GM12878 (cell line): ENCODE measurements around the gene EFCAB11. TPM values are rescaled to one million over a fixed set of nuclear protein-coding genes. Genes with fewer than 3 reads are reported as not detected.

Experiments used
- ATAC-seq: fragments of 200-7000 bp; cut with Tn5 transposase; 3 replicates; pipeline ENCODE4 v1.9.1; 2020; ENCODE audit warnings: mild to moderate bottlenecking, moderate library complexity
- BruUV-seq: library from RNA; stranded (reverse); fragments of 400-500 nt; replicated peaks from 2 replicates; lab custom pipeline; 2021; lab: Mats Ljungman, UMichigan
- CTCF ChIA-PET: fragments of 300-600 bp; sonication (Branson Sonifier 250); formaldehyde crosslinking; extraction: SDS; loops from one replicate; lab custom pipeline; 2021; ENCODE audit warnings: inconsistent platforms; lab: Yijun Ruan, JAX
- POLR2A ChIA-PET: fragments of 350-600 bp; formaldehyde crosslinking; extraction: SDS; loops from one replicate; lab custom pipeline; 2021; ENCODE audit warnings: inconsistent platforms; lab: Charles Lee
- RAD21 ChIA-PET: fragments of 300-600 bp; sonication (Branson Sonifier 250); formaldehyde crosslinking; loops from one replicate; lab custom pipeline; 2023; ENCODE audit warnings: antibody characterized with exemption; ENCODE audit not compliant: unreplicated experiment; lab: Charles Lee
- SMC1A ChIA-PET: fragments of 300-600 bp; sonication (Branson Sonifier 250); formaldehyde crosslinking; loops from one replicate; lab custom pipeline; 2023; ENCODE audit not compliant: unreplicated experiment, uncharacterized antibody; lab: Charles Lee
- DNase-seq: peaks from one replicate; pipeline ENCODE4 v3.0.0-alpha.2; 2011; ENCODE audit warnings: low read depth, low spot score
- FAIRE-seq: peaks from 3 replicates; lab custom pipeline; 2011; peaks lifted over from hg19 to GRCh38; lab: Jason Lieb, UNC
- H2AFZ ChIP-seq: 2 replicates; pipeline ENCODE4 v1.6.0; 2011; ENCODE audit warnings: low read depth, low read length, control low read depth; ENCODE audit not compliant: control insufficient read depth
- H3K27ac ChIP-seq: 2 replicates; pipeline ENCODE4 v1.5.1; 2011; ENCODE audit warnings: control low read depth; ENCODE audit not compliant: control insufficient read depth, insufficient read depth
- H3K27me3 ChIP-seq, 2 experiments: replicated peaks in 1 of 2; 2 replicates each; pipeline versions ENCODE4 v1.6.0 to v1.6.1; 2011; ENCODE audit warnings: low read length in 1 of 2; ENCODE audit not compliant: control insufficient read depth in 2 of 2, insufficient read depth in 2 of 2
- H3K36me3 ChIP-seq, 2 experiments: 2 replicates each; pipeline ENCODE4 v1.5.1; 2011; ENCODE audit warnings: low read length in 1 of 2; ENCODE audit not compliant: control insufficient read depth in 2 of 2, insufficient read depth in 2 of 2
- H3K4me1 ChIP-seq: 2 replicates; pipeline ENCODE4 v1.6.1; 2011; ENCODE audit warnings: mild to moderate bottlenecking, low read length, moderate library complexity, mixed read lengths; ENCODE audit not compliant: control insufficient read depth, insufficient read depth
- H3K4me2 ChIP-seq: 2 replicates; pipeline ENCODE4 v1.6.0; 2011; ENCODE audit warnings: control low read depth; ENCODE audit not compliant: control insufficient read depth, insufficient read depth
- H3K4me3 ChIP-seq: fragments of 200-600 bp; sonication (generic); 2 replicates; pipeline ENCODE4 v1.5.1; 2016
- H3K79me2 ChIP-seq: 2 replicates; pipeline ENCODE4 v1.6.0; 2011; ENCODE audit warnings: low read length; ENCODE audit not compliant: control insufficient read depth, insufficient read depth
- H3K9ac ChIP-seq: 2 replicates; pipeline ENCODE4 v1.8.0; 2011; ENCODE audit warnings: low read length, control low read depth, mixed read lengths; ENCODE audit not compliant: control insufficient read depth, insufficient read depth
- H3K9me3 ChIP-seq: replicated peaks from 3 replicates; pipeline ENCODE4 v1.5.1; 2011; ENCODE audit warnings: mild to moderate bottlenecking, low read length; ENCODE audit not compliant: control insufficient read depth, insufficient read depth
- H4K20me1 ChIP-seq: 2 replicates; pipeline ENCODE4 v1.6.0; 2011; ENCODE audit not compliant: control insufficient read depth, insufficient read depth
- MTA2 ChIP-seq: fragments of 450-650 bp; IDR thresholded peaks from 2 replicates; pipeline ENCODE4 v1.6.1; 2016; ENCODE audit warnings: low read depth, mild to moderate bottlenecking, moderate library complexity
- NR2C1 ChIP-seq: fragments of 450-650 bp; IDR thresholded peaks from 2 replicates; pipeline ENCODE4 v1.6.1; 2017; ENCODE audit warnings: antibody characterized with exemption, mild to moderate bottlenecking, moderate library complexity
- SMC3 ChIP-seq: IDR thresholded peaks from 2 replicates; pipeline ENCODE4 v1.6.1; 2011; ENCODE audit warnings: low read length, improper control_type of control experiment, borderline replicate concordance
- YBX1 ChIP-seq: fragments of 450-650 bp; IDR thresholded peaks from 2 replicates; pipeline ENCODE4 v1.6.1; 2016; ENCODE audit warnings: antibody characterized with exemption
- WGBS: methylation state at CpG from one replicate; pipeline ENCODE4 v1.1.6; 2016; ENCODE audit warnings: low lambda C conversion rate; ENCODE audit not compliant: insufficient replicate concordance, insufficient coverage; ENCODE audit errors: missing lambda C conversion rate; 5-methylcytosine and 5-hydroxymethylcytosine counted together
- in situ Hi-C: fragments of 300-500 bp; cut with MboI; formaldehyde crosslinking; loops from 9 replicates; pipeline ENCODE4 v1.14.3; 2018; ENCODE audit warnings: mixed read lengths
- intact Hi-C: fragments of 100-400 bp; cut with micrococcal nuclease; formaldehyde crosslinking; loops from one replicate; pipeline ENCODE4 v1.14.2; 2022; ENCODE audit not compliant: unreplicated experiment
- polyA plus RNA-seq, 11 experiments: library from polyadenylated mRNA; depleted of rRNA in 4 of 11; unstranded in 6 of 11; stranded (reverse) in 5 of 11; fragments of >200 nt; fragmentation: Nextera tagmentation in 4 of 11; fragmentation: Illumina TruSeq in 1 of 11; extraction: Ambion mirVana in 4 of 11; extraction: Trizol in 1 of 11; gene quantifications; 1 replicate in 1 of 11; 2 replicates in 10 of 11; pipeline versions ENCODE4 v1.2.1 to v1.2.3, GENCODE V29; 2011 to 2016; ENCODE audit warnings: inconsistent platforms in 2 of 11, missing spikeins in 2 of 11, low read depth in 1 of 11
- total RNA-seq, 4 experiments: library from RNA; depleted of rRNA in 3 of 4; stranded (reverse); fragments of >200 nt in 3 of 4; fragmentation: Illumina TruSeq in 1 of 4; extraction: Trizol in 1 of 4; gene quantifications; 2 replicates each; pipeline versions ENCODE4 v1.2.1 to v1.2.3, GENCODE V29; 2013 to 2021
- TF ChIP-seq, protein P1 (sequence below): fragments of 150-350 bp; IDR thresholded peaks from 2 replicates; pipeline ENCODE4 v1.6.1; 2014; ENCODE audit warnings: mild to moderate bottlenecking, low read depth, low read length

Gene EFCAB11
- total and polyA plus RNA-seq, 10 of the 15 experiments (the other 5 are each of a cell fraction or from before 2014, with no cell fraction given): 8.6 to 37.4 (median 18.0) TPM

DNA sequence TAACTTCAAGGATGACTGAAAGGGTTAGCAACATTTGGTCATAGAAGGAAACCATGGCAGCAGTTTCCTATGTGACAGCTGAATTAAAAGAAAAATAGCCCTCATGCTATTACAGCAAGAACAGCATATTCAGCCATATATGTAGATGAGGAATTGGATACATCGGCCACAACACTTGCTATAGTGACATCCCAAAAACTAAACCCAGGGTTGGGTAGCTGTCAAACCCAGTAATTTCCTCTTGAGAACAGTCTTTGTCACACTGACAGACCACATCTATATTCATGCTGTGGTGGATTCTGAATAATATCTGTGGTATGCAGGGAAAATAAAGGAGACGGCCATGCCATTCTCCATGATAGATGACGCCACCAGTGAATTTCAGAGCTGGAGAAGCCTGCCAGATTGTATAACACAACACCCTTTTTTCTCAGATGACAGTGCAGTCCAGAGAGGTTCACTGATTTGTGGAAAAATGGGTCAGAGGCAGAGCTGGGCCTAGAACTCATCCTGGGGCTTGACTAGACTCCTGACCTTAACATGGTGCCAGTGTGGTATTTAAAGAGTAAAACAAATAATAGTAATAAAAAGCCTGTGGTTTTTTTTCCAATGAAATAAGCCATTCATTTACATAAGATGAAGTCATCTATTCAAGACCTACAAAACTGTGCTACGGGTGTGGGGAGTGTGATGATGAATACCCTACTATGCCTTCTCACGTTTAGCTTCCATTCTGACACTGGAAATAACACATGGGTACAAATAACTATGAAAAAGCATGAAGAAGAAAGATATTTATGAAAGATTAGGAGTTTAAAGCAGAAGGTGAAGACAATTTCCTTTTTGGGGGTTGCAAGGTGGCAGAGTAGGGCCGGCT lies 32.3 kb downstream of the EFCAB11 start:
- no TSS peak for BruUV-seq

More for the DNA sequence above, 32.3 kb downstream of the EFCAB11 start:
- no peaks in the 10 kb centered on the region for H3K79me2 ChIP-seq
- in situ Hi-C loops (no loop called here), intact Hi-C loops (no loop called here)
- ATAC-seq: no peak
- SMC1A ChIA-PET: interaction anchor here (2.3 kb wide), 1 partner anchor 9 kb away, joined by 10 read pairs; no protein-coding TSS in a partner anchor
- RAD21 ChIA-PET: no interaction called here
- POLR2A ChIA-PET: interaction anchor here (0.7 kb wide), 1 partner anchor 12 kb away, joined by 3 read pairs; no protein-coding TSS in a partner anchor
- CTCF ChIA-PET: interaction anchor here (0.7 to 2.1 kb wide), 6 partner anchors 11 to 492 kb away, joined by 3 to 10 read pairs (median 3); no protein-coding TSS in a partner anchor
- H3K9me3 ChIP-seq: no peaks in the 10 kb centered on the region
- no peaks in the 10 kb centered on the region for H3K4me1 ChIP-seq
- 97% methylated on average over 6 of the region's 6 CpGs for WGBS
- no peak overlapping the region for H2AFZ ChIP-seq
- no peaks in the 10 kb centered on the region for H3K36me3 ChIP-seq
- H3K4me3 ChIP-seq: no peak overlapping the region
- TF ChIP-seq YBX1 (no peak), MTA2 (no peak), SMC3 (no peak), NR2C1 (no peak)
- TF ChIP-seq, protein P1, sequence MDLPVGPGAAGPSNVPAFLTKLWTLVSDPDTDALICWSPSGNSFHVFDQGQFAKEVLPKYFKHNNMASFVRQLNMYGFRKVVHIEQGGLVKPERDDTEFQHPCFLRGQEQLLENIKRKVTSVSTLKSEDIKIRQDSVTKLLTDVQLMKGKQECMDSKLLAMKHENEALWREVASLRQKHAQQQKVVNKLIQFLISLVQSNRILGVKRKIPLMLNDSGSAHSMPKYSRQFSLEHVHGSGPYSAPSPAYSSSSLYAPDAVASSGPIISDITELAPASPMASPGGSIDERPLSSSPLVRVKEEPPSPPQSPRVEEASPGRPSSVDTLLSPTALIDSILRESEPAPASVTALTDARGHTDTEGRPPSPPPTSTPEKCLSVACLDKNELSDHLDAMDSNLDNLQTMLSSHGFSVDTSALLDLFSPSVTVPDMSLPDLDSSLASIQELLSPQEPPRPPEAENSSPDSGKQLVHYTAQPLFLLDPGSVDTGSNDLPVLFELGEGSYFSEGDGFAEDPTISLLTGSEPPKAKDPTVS: no peak
- TF ChIP-seq, all 136 proteins: peak for 0
- DNase-seq: no peak
- Histone ChIP-seq H3K9ac (no peak overlapping the region), H3K27me3 (no peaks in the 10 kb centered on the region), H3K27ac (no peak overlapping the region), H3K4me2 (no peak overlapping the region), H4K20me1 (no peaks in the 10 kb centered on the region)
- FAIRE-seq: no peak
